Activated CD8-positive, alpha-beta T cell treated with anti-CD3 and anti-CD28 coated beads, Interleukin-2, amount 10 ng/mL, durations not matched to agents 7 days and 5 days (primary cell): ENCODE data around the gene GAST. TPM values are rescaled to one million over a fixed set of nuclear protein-coding genes. Genes with fewer than 3 reads are reported as not detected.
"Not testable (repeated sequence)": the region's sequence is repeated elsewhere in the genome, so short reads cannot be mapped to it uniquely, and the experiment has no call there.

ENCODE experiments used
- ATAC-seq: fragments of 150-1000 bp; cut with Tn5 transposase; one replicate; pipeline ENCODE4 v1.10.0; 2021; ENCODE audit warnings: moderate library complexity
- CTCF ChIA-PET: fragments of 350-600 bp; sonication (Branson Sonifier 250); formaldehyde crosslinking; loops from one replicate; lab custom pipeline; 2021; ENCODE audit warnings: antibody characterized with exemption; lab: Charles Lee
- POLR2A ChIA-PET: fragments of 350-600 bp; sonication (Branson Sonifier 250); formaldehyde crosslinking; loops from one replicate; lab custom pipeline; 2021; ENCODE audit warnings: antibody characterized with exemption; lab: Charles Lee
- DNase-seq: peaks from one replicate; pipeline ENCODE4 v3.0.0-alpha.2; 2020
- H3K27ac Mint-ChIP-seq: one replicate; pipeline ENCODE4 v1.8.0; 2021; ENCODE audit warnings: mild to moderate bottlenecking, mixed read lengths
- H3K27me3 Mint-ChIP-seq: one replicate; pipeline ENCODE4 v1.8.0; 2021; ENCODE audit warnings: low read depth, mixed read lengths
- H3K36me3 Mint-ChIP-seq: one replicate; pipeline ENCODE4 v1.8.0; 2021; ENCODE audit warnings: low read depth, mixed read lengths
- H3K4me1 Mint-ChIP-seq: one replicate; pipeline ENCODE4 v1.8.0; 2021; ENCODE audit warnings: low read depth, mixed read lengths
- H3K4me3 Mint-ChIP-seq: one replicate; pipeline ENCODE4 v1.8.0; 2021; ENCODE audit warnings: mild to moderate bottlenecking, mixed read lengths
- H3K9me3 Mint-ChIP-seq: one replicate; pipeline ENCODE4 v1.8.0; 2022; ENCODE audit warnings: mixed read lengths; ENCODE audit not compliant: insufficient read depth
- total RNA-seq, 2 experiments: library from RNA; stranded (reverse); gene quantifications; one replicate each; pipeline ENCODE4 v1.2.3, GENCODE V29; 2021

Gene GAST
- total RNA-seq, 2 experiments from 2014 or later, result not detected

GRCh38 chr17:41675157-41676057 lies 36.7 kb upstream of the GAST start:
- POLR2A ChIA-PET, result interaction anchor here (0.6 to 7.9 kb wide), 4 partner anchors 8 to 1881 kb away, joined by 3 to 303 read pairs (median 4); partner anchors contain the start of gene EIF1
- CTCF ChIA-PET, result interaction anchor here (1.3 to 8.5 kb wide), 3 partner anchors 10 to 21 kb away, joined by 3 to 219 read pairs (median 3); partner anchors contain the start of gene EIF1
- not testable (repeated sequence) for ATAC-seq, H3K27me3 Mint-ChIP-seq, H3K27ac Mint-ChIP-seq, DNase-seq, H3K9me3 Mint-ChIP-seq, H3K4me3 Mint-ChIP-seq
- Mint-ChIP-seq H3K36me3 (peaks cover 11% of the 10 kb centered on the region), H3K4me1 (peaks cover 47% of the 10 kb centered on the region)

GRCh38 chr17:41676058-41676419 lies 36.1 kb upstream of the GAST start:
- no peak for ATAC-seq
- Mint-ChIP-seq H3K9me3 (peaks cover 6% of the 10 kb centered on the region), H3K4me1 (peaks cover 52% of the 10 kb centered on the region), H3K27me3 (no peaks in the 10 kb centered on the region), H3K36me3 (peaks cover 11% of the 10 kb centered on the region), H3K4me3 (no peak overlapping the region), H3K27ac (no peak overlapping the region)
- DNase-seq, result no peak
- CTCF ChIA-PET, result interaction anchor here (0.7 to 8.5 kb wide), 5 partner anchors 10 to 20 kb away, joined by 3 to 219 read pairs (median 3); partner anchors contain the start of gene EIF1
- POLR2A ChIA-PET, result interaction anchor here (0.6 to 7.9 kb wide), 4 partner anchors 8 to 1881 kb away, joined by 3 to 303 read pairs (median 4); partner anchors contain the start of gene EIF1

- H3K4me3 Mint-ChIP-seq, result peak overlapping the region; percentile 84
- peaks cover 11% of the 10 kb centered on the region for H3K36me3 Mint-ChIP-seq
- POLR2A ChIA-PET, result interaction anchor here (0.6 to 7.9 kb wide), 8 partner anchors 8 to 62 kb away, joined by 3 to 303 read pairs (median 6); partner anchors contain the start of gene EIF1
- CTCF ChIA-PET, result interaction anchor here (0.7 to 8.5 kb wide), 8 partner anchors 12 to 860 kb away, joined by 3 to 219 read pairs (median 16); partner anchors contain the start of genes EIF1 and P3H4
- peaks cover 6% of the 10 kb centered on the region for H3K9me3 Mint-ChIP-seq
- H3K4me1 Mint-ChIP-seq, result peaks cover 62% of the 10 kb centered on the region
- H3K27ac Mint-ChIP-seq, result peak overlapping the region; percentile 94
- no peaks in the 10 kb centered on the region for H3K27me3 Mint-ChIP-seq
- DNase-seq (no peak), ATAC-seq (peak; percentile 28)
These were observed 33.7 kb upstream of the GAST start for GRCh38 chr17:41678411-41678906.

GRCh38 chr17:41678907-41679739 lies 33.0 kb upstream of the GAST start:
- Mint-ChIP-seq H3K4me3 (peak overlapping the region; percentile 84), H3K36me3 (peaks cover 11% of the 10 kb centered on the region), H3K4me1 (peaks cover 62% of the 10 kb centered on the region), H3K27ac (peak overlapping the region; percentile 94), H3K9me3 (peaks cover 6% of the 10 kb centered on the region), H3K27me3 (no peaks in the 10 kb centered on the region)
- ChIA-PET POLR2A (interaction anchor here (0.9 to 7.9 kb wide), 8 partner anchors 9 to 17 kb away, joined by 3 to 303 read pairs (median 6); partner anchors contain the start of gene EIF1), CTCF (interaction anchor here (0.7 to 8.5 kb wide), 7 partner anchors 11 to 860 kb away, joined by 3 to 219 read pairs (median 21); partner anchors contain the start of genes EIF1 and P3H4)
- DNase-seq, result peak; percentile 91
- peak; percentile 91 for ATAC-seq

- H3K4me1 Mint-ChIP-seq, result peaks cover 62% of the 10 kb centered on the region
- no peaks in the 10 kb centered on the region for H3K27me3 Mint-ChIP-seq
- ATAC-seq (no peak), DNase-seq (no peak)
- peaks cover 6% of the 10 kb centered on the region for H3K9me3 Mint-ChIP-seq
- H3K27ac Mint-ChIP-seq, result peak overlapping the region; percentile 94
- H3K36me3 Mint-ChIP-seq, result peaks cover 11% of the 10 kb centered on the region
- peak overlapping the region; percentile 84 for H3K4me3 Mint-ChIP-seq
- ChIA-PET POLR2A (interaction anchor here (1.0 to 7.9 kb wide), 6 partner anchors 10 to 16 kb away, joined by 3 to 303 read pairs (median 10); partner anchors contain the start of gene EIF1), CTCF (interaction anchor here (2.6 to 8.5 kb wide), 5 partner anchors 10 to 131 kb away, joined by 10 to 219 read pairs (median 45); partner anchors contain the start of gene EIF1)
These were observed 32.2 kb upstream of the GAST start for GRCh38 chr17:41679740-41680425.

GRCh38 chr17:41680426-41681040 lies 31.6 kb upstream of the GAST start:
- H3K4me1 Mint-ChIP-seq, result peaks cover 62% of the 10 kb centered on the region
- ATAC-seq, result no peak

GRCh38 chr17:41681776-41682175 lies 30.4 kb upstream of the GAST start:
- H3K4me3 Mint-ChIP-seq, result no peak overlapping the region
- peaks cover 53% of the 10 kb centered on the region for H3K4me1 Mint-ChIP-seq
- peak overlapping the region; percentile 73 for H3K27ac Mint-ChIP-seq
- DNase-seq (no peak), ATAC-seq (no peak)
- POLR2A ChIA-PET, result interaction anchor here (7.9 kb wide), 1 partner anchor 8 kb away, joined by 303 read pairs; the partner anchor contains the start of gene EIF1
- no peaks in the 10 kb centered on the region for H3K27me3 Mint-ChIP-seq
- peaks cover 9% of the 10 kb centered on the region for H3K36me3 Mint-ChIP-seq
- CTCF ChIA-PET, result interaction anchor here (0.7 to 8.5 kb wide), 2 partner anchors 9 to 16 kb away, joined by 3 to 219 read pairs; no protein-coding TSS in a partner anchor
- peaks cover 6% of the 10 kb centered on the region for H3K9me3 Mint-ChIP-seq

More at GRCh38 chr17:41680426-41681040, 31.6 kb upstream of the GAST start:
- peaks cover 6% of the 10 kb centered on the region for H3K9me3 Mint-ChIP-seq
- peak overlapping the region; percentile 94 for H3K27ac Mint-ChIP-seq
- no peak for DNase-seq
- ChIA-PET POLR2A (interaction anchor here (7.9 kb wide), 1 partner anchor 10 kb away, joined by 303 read pairs; the partner anchor contains the start of gene EIF1), CTCF (interaction anchor here (3.5 to 8.5 kb wide), 4 partner anchors 10 to 32 kb away, joined by 21 to 219 read pairs (median 96); partner anchors contain the start of gene EIF1)
- H3K27me3 Mint-ChIP-seq, result no peaks in the 10 kb centered on the region
- no peak overlapping the region for H3K4me3 Mint-ChIP-seq
- H3K36me3 Mint-ChIP-seq, result peaks cover 11% of the 10 kb centered on the region

- H3K36me3 Mint-ChIP-seq, result peaks cover 6% of the 10 kb centered on the region
- ChIA-PET POLR2A (interaction anchor here (0.6 kb wide), 1 partner anchor 1614 kb away, joined by 3 read pairs; no protein-coding TSS in a partner anchor), CTCF (interaction anchor here (1.2 to 8.5 kb wide), 2 partner anchors 14 to 17 kb away, joined by 4 to 219 read pairs; no protein-coding TSS in a partner anchor)
- peaks cover 6% of the 10 kb centered on the region for H3K9me3 Mint-ChIP-seq
- no peak for DNase-seq
- peaks cover 48% of the 10 kb centered on the region for H3K4me1 Mint-ChIP-seq
- no peak overlapping the region for H3K27ac Mint-ChIP-seq
- no peak for ATAC-seq
- no peaks in the 10 kb centered on the region for H3K27me3 Mint-ChIP-seq
- H3K4me3 Mint-ChIP-seq, result no peak overlapping the region
These were observed 29.5 kb upstream of the GAST start for GRCh38 chr17:41682631-41683030.

GRCh38 chr17:41683441-41684007 lies 28.6 kb upstream of the GAST start:
- peaks cover 2% of the 10 kb centered on the region for H3K36me3 Mint-ChIP-seq
- ChIA-PET CTCF (interaction anchor here (1.2 to 13.3 kb wide), 3 partner anchors 13 to 18 kb away, joined by 4 to 266 read pairs (median 219); no protein-coding TSS in a partner anchor), POLR2A (no interaction called here)
- no peak for DNase-seq
- H3K9me3 Mint-ChIP-seq, result peaks cover 2% of the 10 kb centered on the region
- no peak overlapping the region for H3K4me3 Mint-ChIP-seq
- H3K27ac Mint-ChIP-seq, result no peak overlapping the region
- H3K27me3 Mint-ChIP-seq, result no peaks in the 10 kb centered on the region
- peaks cover 47% of the 10 kb centered on the region for H3K4me1 Mint-ChIP-seq
- no peak for ATAC-seq
